HG03378 (cell line): ENCODE data around the gene RND2.
"Not testable (repeated sequence)": the region's sequence is repeated elsewhere in the genome, so short reads cannot be mapped to it uniquely, and the experiment has no call there.

Experiments
- ATAC-seq: cut with Tn5 transposase; IDR thresholded peaks from one replicate; pipeline ENCODE4 v1.9.1; 2021; ENCODE audit warnings: mild to moderate bottlenecking, moderate library complexity; ENCODE audit not compliant: unreplicated experiment

RND2 gene

GRCh38 chr17:43025766-43026537 lies 921 bp downstream of the RND2 start:
- ATAC-seq: no peak

GRCh38 chr17:43026595-43026994 lies 1.6 kb downstream of the RND2 start:
- no peak for ATAC-seq

GRCh38 chr17:43027091-43028032 lies 2.3 kb downstream of the RND2 start:
- no peak for ATAC-seq

- no peak for ATAC-seq
Observed at GRCh38 chr17:43028221-43028861, 3.3 kb downstream of the RND2 start.

GRCh38 chr17:43030137-43030767 lies 5.2 kb downstream of the RND2 start:
- no peak for ATAC-seq

- no peak for ATAC-seq
Observed at GRCh38 chr17:43031666-43032065, 6.6 kb downstream of the RND2 start.

- no peak for ATAC-seq
Observed at GRCh38 chr17:43033948-43034881, 9.2 kb downstream of the RND2 start.

GRCh38 chr17:43034894-43035293 lies 9.9 kb downstream of the RND2 start:
- ATAC-seq: no peak

GRCh38 chr17:43039646-43040045 lies 14.6 kb downstream of the RND2 start:
- no peak for ATAC-seq

GRCh38 chr17:43040655-43041054 lies 15.6 kb downstream of the RND2 start:
- ATAC-seq: no peak

- ATAC-seq: no peak
Observed at GRCh38 chr17:43042025-43042628, 17.1 kb downstream of the RND2 start.

- ATAC-seq: no peak
Observed at GRCh38 chr17:43043307-43043706, 18.3 kb downstream of the RND2 start.

- ATAC-seq: no peak
Observed at GRCh38 chr17:43044024-43044423, 19.0 kb downstream of the RND2 start.

GRCh38 chr17:43051969-43052368 lies 26.9 kb downstream of the RND2 start:
- ATAC-seq: no peak

- ATAC-seq: not testable (repeated sequence)
Observed at GRCh38 chr17:43053008-43053407, 28.0 kb downstream of the RND2 start.

GRCh38 chr17:43056051-43056450 lies 31.0 kb downstream of the RND2 start:
- no peak for ATAC-seq

- ATAC-seq: no peak
Observed at GRCh38 chr17:43062984-43063638, 38.1 kb downstream of the RND2 start.

- no peak for ATAC-seq
Observed at GRCh38 chr17:43068570-43069367, 43.7 kb downstream of the RND2 start.
